SK-N-MC (cell line): ENCODE measurements around the gene NEGR1.

Source experiments
- EZH2 ChIP-seq: fragments of 200-600 bp; sonication (generic); IDR thresholded peaks from one replicate; pipeline ENCODE4 v1.6.1; 2017; ENCODE audit warnings: antibody characterized with exemption
- FOXP2 ChIP-seq: optimal IDR thresholded peaks from 2 replicates; pipeline ENCODE3; 2011; ENCODE audit warnings: mild to moderate bottlenecking, moderate library complexity; ENCODE audit not compliant: insufficient read depth; ENCODE audit errors: extremely low read length, control extremely low read depth
- POLR2AphosphoS5 ChIP-seq: IDR thresholded peaks from 2 replicates; pipeline ENCODE4 v1.6.1; 2012; ENCODE audit warnings: mild to moderate bottlenecking, low read depth, low read length, borderline replicate concordance

GRCh38 chr1:71944006-71944405 is 338.3 kb downstream of the NEGR1 start:
- no peak for TF ChIP-seq POLR2AphosphoS5
- no peak for TF ChIP-seq EZH2
- no peak for TF ChIP-seq FOXP2
